ENCODE measurements around the gene RPS17. TPM values are rescaled to one million over a fixed set of nuclear protein-coding genes. Genes with fewer than 3 reads are reported as not detected.

RPS17 gene
- total RNA-seq = 1,125 TPM

GRCh38 chr15:82540055-82540983, at the start of gene RPS17:
RPS17 (minus strand) TSS chr15:82540457; CDS start chr15:82540428, 29 bp downstream.
- intact Hi-C loops (cut with DNase I) = loop anchor here (1.0 to 10.0 kb wide), 8 partner anchors 106 to 664 kb away; partner anchors contain the start of genes BTBD1, CPEB1, EFL1 and HDGFL3
- H3K36me3 ChIP-seq = peaks cover 27 to 35% of the 10 kb centered on the region in 2 donors
- peak; percentile 83 to 99 for DNase-seq (ENCODE audit: low spot score in 2 of 2)
- TF ChIP-seq CTCF (IDR thresholded peaks at IDR 0.05) = peak; percentile 97 to 99 (median 98)
- H3K4me3 ChIP-seq = peak within 1 kb of the TSS; percentile 64 to 76
- H3K4me1 ChIP-seq = peaks cover 0 to 16% of the 10 kb centered on the region in 2 donors
- H3K27ac ChIP-seq = peak within 1 kb of the TSS; percentile 94 to 96
- no peaks in the 10 kb centered on the region for H3K9me3 ChIP-seq
- H3K27me3 ChIP-seq = no peaks in the 10 kb centered on the region

- no peaks in the 10 kb centered on the region for H3K27me3 ChIP-seq
- H3K27ac ChIP-seq = no peak overlapping the region
- no peaks in the 10 kb centered on the region for H3K36me3 ChIP-seq
- H3K9me3 ChIP-seq = no peaks in the 10 kb centered on the region
- H3K4me1 ChIP-seq = no peaks in the 10 kb centered on the region
- no peak for TF ChIP-seq CTCF (IDR thresholded peaks at IDR 0.05)
- intact Hi-C loops (cut with DNase I) = no loop called here
- no peak for DNase-seq (ENCODE audit: low spot score in 2 of 2)
- no peak overlapping the region for H3K4me3 ChIP-seq
These were observed 47.5 kb upstream of the RPS17 start for GRCh38 chr15:82587805-82588204.

GRCh38 chr15:82585072-82585471, 44.8 kb upstream of the RPS17 start:
- DNase-seq (ENCODE audit: low spot score in 2 of 2) = no peak
- Histone ChIP-seq H3K36me3 (no peaks in the 10 kb centered on the region), H3K4me1 (no peaks in the 10 kb centered on the region), H3K27ac (no peak overlapping the region), H3K9me3 (no peaks in the 10 kb centered on the region), H3K27me3 (no peaks in the 10 kb centered on the region), H3K4me3 (no peak overlapping the region)
- intact Hi-C loops (cut with DNase I) = no loop called here
- no peak for TF ChIP-seq CTCF (IDR thresholded peaks at IDR 0.05)

- no peaks in the 10 kb centered on the region for H3K9me3 ChIP-seq
- no peak for TF ChIP-seq CTCF (IDR thresholded peaks at IDR 0.05)
- H3K36me3 ChIP-seq = no peaks in the 10 kb centered on the region
- DNase-seq (ENCODE audit: low spot score in 2 of 2) = no peak
- intact Hi-C loops (cut with DNase I) = no loop called here
- no peaks in the 10 kb centered on the region for H3K4me1 ChIP-seq
- H3K4me3 ChIP-seq = no peak overlapping the region
- no peaks in the 10 kb centered on the region for H3K27me3 ChIP-seq
- H3K27ac ChIP-seq = no peak overlapping the region
These were observed 40.5 kb upstream of the RPS17 start for GRCh38 chr15:82580713-82581112.

- Histone ChIP-seq H3K9me3 (no peaks in the 10 kb centered on the region), H3K4me1 (peaks cover 0 to 9% of the 10 kb centered on the region in 2 donors), H3K27me3 (no peaks in the 10 kb centered on the region), H3K4me3 (no peak overlapping the region), H3K27ac (no peak overlapping the region), H3K36me3 (no peaks in the 10 kb centered on the region)
- no peak for TF ChIP-seq CTCF (IDR thresholded peaks at IDR 0.05)
- no peak for DNase-seq (ENCODE audit: low spot score in 2 of 2)
- intact Hi-C loops (cut with DNase I) = no loop called here
These were observed 35.1 kb upstream of the RPS17 start for GRCh38 chr15:82575335-82575734.
